Stimulated activated CD8-positive, alpha-beta memory T cell treated with anti-CD3 and anti-CD28 coated beads, Interleukin-15, amount 100 ng/mL, for 48 hours (primary cell): ENCODE measurements around the gene CHD9.
"Not testable (repeated sequence)": the region's sequence is repeated elsewhere in the genome, so short reads cannot be mapped to it uniquely, and the experiment has no call there.

Experiments used
- DNase-seq, 2 donors: peaks; one replicate each; pipeline ENCODE4 v3.0.0-alpha.2; 2020; ENCODE audit warnings: low read depth in 2 of 2

Gene CHD9, protein sequence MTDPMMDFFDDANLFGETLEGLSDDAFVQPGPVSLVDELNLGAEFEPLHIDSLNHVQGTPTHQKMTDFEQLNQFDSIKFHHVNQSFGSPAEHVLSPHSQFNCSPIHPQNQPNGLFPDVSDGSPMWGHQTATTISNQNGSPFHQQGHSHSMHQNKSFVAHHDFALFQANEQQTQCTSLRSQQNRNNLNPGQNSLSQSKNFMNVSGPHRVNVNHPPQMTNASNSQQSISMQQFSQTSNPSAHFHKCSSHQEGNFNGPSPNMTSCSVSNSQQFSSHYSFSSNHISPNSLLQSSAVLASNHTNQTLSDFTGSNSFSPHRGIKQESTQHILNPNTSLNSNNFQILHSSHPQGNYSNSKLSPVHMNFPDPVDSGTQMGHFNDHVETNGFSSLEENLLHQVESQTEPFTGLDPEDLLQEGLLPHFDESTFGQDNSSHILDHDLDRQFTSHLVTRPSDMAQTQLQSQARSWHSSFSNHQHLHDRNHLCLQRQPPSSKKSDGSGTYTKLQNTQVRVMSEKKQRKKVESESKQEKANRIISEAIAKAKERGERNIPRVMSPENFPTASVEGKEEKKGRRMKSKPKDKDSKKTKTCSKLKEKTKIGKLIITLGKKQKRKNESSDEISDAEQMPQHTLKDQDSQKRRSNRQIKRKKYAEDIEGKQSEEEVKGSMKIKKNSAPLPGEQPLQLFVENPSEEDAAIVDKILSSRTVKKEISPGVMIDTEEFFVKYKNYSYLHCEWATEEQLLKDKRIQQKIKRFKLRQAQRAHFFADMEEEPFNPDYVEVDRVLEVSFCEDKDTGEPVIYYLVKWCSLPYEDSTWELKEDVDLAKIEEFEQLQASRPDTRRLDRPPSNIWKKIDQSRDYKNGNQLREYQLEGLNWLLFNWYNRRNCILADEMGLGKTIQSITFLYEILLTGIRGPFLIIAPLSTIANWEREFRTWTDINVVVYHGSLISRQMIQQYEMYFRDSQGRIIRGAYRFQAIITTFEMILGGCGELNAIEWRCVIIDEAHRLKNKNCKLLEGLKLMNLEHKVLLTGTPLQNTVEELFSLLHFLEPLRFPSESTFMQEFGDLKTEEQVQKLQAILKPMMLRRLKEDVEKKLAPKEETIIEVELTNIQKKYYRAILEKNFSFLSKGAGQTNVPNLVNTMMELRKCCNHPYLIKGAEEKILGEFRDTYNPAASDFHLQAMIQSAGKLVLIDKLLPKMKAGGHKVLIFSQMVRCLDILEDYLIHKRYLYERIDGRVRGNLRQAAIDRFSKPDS (N-terminal part only)

DNA sequence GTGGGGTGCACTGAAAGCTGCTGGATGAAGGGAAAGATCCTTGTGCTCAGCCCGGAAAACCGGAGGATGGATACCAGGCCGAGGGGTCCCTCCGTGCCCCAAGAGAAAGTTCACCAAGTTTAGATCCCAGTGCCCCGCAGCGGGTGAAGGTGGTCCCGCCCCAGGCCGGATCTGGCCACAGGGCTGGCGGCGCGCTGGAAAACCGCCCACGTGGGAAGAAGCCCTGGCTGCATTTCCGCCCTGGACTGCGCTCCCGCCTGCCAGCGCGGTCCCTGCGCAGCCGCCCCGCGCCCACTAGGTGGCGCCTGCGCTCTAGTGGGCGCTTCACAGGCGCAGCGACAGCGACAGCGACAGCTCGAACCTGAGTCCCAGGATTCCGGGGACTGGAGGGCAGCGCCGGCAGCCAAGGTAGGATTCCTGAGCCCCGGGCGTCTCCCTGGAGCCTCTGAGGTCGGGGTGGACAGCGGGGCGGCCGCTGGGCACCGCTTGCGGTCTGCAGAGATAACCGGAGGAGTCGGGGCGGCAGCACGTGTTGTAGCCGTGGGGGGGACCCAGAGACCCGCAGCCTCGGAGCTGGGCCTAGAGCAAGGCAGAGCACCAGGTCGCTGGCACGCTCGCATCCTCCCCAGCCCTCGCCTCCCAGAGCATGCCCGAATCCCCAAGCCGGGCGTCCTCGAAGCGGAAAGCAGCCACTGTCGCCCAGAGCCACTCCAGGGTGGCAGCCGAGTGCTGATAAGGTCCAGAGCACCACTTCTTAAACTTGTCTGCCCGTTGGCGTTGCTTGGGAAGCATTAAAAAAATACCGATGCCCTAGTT is at the start of gene CHD9:
CHD9 (plus strand) TSS at position 322 of the 816 bp plus-strand sequence. CDS start 101,099 bp downstream, outside the sequence.
- DNase-seq: peak; percentile 56 to 70

DNA sequence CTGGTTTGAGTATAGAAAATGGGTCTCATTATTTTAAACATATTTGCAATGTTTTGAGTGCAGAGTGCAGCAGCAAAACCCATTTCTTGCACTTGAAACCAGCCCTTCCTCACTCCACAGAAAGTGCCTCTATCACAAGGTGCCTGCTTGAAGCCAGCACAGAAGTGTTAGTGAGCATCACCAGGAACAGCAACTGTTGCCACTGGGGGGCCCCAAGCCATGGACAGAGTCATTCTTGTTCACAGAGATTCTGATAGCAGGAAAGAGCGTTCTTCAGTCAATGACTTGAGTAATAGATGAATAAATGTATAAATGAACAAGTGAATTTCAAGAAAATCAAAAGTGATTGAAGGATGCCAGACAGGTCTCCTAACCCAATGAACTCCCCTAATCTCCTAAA is 47.7 kb upstream of the CHD9 start:
- no peak for DNase-seq

DNA sequence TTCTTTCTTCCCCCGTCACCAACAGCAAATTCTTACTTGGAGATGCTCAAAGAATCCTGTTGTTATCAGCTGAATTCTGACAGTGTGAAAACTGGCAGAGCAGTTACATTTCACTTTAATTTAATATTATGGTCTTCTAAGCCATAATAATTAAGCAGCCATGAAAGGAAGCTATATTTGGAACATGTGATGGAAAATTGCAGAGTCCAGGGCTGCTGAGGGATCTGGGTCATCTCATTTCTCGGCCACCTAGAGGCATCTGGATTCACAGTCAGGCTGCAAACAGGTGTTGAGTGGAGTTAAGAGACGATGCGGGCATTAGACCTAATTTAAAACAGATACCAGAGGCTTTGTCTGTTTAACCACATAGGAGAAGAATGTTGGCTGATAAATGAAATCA is 40.5 kb upstream of the CHD9 start:
- no peak for DNase-seq

DNA sequence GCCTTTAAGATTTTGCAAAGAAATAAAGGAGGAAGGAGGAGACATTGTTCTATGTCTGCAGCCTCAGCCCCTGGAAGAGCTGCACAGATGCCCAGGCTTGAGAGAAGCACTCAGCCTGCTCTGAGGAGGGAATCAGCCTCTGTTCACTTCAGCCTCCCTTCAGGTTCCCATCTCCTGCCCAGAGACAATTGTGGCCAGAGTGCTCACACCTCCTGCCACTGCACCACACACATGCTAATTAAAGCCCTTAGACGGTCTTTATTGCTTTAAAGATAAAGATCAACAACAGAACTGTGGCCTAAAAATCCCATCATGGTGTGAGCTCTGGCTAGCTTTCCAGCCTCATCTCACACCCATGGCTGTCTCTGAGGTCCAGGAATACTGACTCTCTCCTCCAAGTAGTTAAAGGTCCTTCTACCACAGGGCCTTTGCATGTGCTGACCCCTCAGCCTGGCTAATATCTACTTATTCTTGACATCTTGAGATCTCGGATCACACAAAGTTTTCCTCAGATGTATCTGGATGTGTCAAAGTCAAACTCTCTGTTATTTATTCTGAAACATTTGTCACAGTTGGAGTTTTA is 35.9 kb upstream of the CHD9 start:
- no peak for DNase-seq

DNA sequence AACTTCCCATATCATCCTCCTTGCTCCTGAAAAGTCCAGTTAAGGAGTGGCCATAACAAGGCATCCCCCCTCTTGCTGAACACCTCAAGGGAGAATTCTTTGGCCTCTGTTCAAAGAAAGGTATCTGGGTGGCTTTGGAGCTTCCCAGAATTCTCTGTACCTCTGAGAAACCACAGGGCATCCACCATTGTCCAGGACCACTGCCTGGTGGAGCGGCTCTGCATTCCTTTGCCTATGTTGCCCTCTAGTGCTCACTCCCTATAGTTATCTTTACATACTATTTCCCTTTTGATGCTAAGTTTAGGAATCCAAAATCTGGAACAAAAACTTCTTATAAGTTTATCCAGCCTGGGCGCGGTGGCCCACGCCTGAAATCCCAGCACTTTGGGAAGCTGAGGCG is 32.4 kb upstream of the CHD9 start:
- DNase-seq: no peak

DNA sequence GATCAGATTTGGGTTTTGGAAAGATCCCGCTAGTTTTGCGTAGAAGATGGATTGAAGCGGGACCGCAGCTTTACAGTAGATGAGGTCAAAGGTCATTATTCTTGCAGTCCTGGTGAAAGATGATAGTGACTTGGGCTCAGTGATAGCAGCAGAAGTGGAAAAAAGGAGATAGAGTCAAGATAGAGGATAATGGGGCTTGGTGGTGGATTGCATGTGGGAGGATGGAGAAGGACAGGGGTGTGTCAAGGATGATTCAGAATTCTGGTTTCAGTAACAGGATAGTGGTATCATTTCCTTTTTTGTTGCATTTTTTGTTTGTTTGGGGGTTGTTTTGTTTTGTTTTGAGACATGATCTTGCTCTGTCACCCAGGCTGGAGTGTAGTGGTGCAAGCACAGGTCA is 30.7 kb upstream of the CHD9 start:
- DNase-seq: no peak

DNA sequence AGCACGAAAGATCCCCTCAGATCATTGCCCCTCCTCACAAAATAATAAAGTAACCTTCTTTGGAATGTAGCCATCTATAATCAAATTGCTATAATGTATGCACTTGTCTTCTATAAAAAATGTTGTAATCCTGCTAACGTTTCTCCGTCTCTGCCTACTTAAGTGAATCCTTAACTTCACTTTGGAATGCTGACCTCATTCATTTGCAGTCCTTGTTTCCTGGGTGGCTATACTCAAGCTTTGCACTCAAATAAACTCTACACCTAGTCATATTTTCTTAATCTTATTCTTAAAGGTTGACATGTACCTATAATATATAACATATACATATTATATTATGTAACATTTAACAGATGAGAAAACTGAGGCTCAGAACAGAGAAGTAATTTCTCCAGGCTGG is 24.8 kb upstream of the CHD9 start:
- no peak for DNase-seq

DNA sequence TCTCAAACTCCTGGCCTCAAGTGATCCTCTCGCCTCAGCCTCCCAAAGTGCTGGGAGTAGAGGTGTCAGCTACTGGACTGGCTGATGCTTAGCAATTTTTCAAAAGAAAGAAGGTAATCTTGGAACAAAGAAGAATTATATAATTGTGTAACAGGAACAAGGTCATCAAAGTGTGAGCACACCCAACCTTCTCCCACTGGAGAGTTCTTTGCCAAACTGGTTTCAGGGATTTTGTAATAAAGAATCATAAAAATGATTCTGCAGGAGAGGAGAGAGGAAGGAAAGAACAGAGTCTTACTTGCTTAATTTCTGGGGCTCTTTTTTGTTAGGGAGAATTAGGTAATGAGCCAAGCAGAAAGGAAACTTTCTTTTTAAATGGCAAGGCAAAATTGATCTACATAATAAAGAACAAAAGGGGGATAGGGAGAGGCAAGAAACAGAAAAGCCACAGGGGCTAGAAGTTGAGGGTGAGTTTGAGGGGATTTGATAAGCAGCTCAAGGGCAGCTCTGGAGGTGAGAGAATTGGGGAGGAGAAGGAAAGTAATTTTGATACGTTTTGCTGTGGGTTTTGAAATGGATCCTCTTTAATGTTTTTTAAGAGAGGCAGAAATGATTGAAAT is 23.4 kb upstream of the CHD9 start:
- no peak for DNase-seq

DNA sequence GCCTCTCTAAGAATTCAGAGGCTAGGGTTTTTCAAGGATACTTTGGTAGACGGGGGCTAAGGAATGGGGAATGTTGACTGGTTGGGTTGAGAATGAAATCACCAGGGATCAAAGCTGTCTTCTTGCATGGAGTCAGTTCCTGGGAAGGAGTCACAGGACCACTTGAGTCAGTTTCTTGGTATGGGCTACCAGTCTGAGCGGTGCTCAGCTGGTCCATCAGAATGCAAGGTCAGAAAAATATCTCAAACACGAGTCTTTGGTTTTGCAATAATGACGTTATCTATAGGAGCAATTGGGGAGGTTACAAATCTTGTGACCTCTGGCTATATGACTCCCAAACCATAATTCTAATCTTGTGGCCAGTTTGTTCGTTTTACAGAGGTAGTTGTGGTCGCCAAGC is 20.5 kb upstream of the CHD9 start:
- no peak for DNase-seq

DNA sequence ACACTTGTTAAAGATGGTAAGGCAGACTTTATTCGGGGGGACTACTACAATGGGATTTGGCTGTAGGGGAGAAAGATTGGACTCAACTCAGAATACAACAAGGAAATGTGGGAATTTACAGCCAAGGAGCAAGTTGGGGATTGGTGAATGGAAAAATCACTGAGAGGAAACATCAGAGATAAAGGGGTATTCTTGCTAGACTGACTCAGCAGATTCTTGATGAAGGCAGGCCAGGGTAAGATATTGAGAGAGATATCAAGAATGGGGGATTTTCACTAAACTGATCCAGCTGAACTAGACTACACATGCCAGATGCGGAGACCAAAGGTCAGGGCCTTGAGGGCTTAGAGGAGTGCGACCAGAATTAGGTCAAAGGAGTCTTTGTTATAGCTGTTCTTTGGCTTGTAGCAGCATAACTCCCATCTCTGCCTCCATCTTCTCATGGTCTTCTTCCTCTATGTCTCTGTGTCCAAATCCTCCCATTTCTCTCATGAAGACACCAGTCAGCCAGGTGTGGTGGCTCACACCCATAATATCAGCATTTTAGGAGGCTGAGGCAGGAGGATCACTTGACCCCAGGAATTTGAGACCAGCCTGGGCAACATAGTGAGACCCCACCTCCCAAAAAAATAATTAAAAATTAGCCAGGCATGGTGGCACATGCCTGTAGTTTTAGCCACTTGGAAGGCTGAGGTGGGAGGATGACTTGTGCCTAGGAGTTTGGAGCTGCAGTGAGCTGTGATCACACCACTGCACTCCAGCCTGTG is 19.4 kb upstream of the CHD9 start:
- no peak for DNase-seq

DNA sequence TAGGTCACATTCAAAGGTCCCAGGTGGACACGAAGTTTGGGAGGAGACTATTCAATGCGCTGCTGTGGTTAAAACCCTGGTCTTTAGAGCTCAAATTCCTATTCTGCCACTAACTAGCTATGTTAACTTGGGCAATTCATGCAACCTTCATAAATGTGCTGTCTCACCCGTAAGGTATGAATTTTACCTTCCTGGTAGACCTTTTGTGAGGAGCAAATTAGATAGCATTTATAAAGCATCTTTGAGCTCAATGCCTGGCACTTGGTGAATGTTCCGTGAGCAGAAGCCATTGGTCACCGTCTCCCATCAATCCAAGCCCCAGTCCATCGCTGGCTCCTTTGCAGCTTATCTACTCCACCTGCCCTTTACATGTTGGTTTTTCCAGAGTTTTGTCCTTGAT is 18.7 kb upstream of the CHD9 start:
- DNase-seq: no peak

DNA sequence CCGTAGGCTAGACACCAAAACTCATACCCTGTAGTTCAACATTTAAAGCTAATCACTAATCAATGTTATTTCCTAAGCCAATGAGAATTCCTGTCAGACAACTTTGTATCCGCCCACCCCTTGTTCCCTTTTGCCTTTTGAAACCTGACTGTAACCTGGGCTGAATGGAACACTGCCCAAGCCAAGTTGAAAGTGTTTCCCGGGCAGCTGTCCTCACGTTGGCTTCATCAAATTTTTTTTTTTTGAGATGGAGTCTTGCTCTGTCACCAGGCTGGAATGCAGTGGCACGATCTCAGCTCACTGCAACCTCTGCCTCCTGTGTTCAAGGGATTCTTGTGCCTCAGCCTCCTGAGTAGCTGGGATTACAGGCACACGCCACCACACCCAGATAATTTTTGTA is 18.1 kb upstream of the CHD9 start:
- DNase-seq: not testable (repeated sequence)

DNA sequence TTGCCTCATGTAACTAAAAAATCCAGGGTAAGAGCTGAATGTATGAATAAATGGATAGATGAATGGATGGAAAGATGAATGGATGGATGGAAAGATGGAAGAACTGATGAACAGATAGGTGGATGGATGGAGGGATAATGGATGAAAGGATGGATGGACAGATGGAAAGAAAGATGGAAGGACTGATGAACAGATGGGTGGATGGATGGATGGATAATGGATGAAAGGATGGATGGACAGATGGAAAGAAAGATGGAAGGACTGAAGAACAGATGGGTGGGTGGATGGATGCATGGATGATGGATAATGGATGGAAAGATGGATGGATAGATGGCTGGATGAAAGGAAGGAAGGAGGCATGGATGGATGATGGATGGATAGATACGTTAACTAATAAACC is 14.0 kb upstream of the CHD9 start:
- no peak for DNase-seq

DNA sequence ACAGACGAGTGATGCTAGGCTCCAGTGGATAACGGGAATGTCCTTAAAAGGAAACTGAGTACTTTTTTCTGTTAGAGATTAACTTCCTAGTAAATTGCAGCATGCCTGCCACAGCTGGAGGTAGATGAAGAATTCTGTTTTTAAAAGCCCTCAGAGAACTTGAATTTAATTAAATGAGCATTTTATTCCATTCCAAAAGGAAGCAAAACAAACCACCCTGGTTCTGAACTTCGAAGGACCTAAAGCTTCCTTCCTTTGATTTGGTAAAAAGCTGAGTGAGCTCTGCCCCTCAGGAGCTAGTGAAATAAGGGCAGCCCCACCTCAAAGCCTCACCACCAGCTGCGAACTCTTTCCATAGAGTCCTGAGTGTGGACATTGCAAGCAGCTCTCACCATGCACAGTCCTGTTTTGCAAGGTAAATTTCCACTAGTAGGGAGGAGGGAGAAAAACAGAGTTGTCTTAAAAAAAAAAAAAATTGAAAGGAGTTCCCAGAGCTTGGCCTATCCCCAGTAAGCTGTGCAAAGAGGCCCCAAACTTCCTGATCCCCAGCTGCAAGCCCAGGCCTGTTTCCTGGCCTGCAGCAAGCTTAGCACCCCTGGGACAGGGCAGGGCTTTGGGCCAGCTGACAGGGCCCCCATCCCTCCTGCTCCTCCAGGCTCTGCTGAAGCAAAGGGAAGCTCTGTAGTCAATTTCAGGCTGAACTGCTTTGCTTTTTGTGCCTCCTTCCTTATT is 13.3 kb upstream of the CHD9 start:
- DNase-seq: no peak

DNA sequence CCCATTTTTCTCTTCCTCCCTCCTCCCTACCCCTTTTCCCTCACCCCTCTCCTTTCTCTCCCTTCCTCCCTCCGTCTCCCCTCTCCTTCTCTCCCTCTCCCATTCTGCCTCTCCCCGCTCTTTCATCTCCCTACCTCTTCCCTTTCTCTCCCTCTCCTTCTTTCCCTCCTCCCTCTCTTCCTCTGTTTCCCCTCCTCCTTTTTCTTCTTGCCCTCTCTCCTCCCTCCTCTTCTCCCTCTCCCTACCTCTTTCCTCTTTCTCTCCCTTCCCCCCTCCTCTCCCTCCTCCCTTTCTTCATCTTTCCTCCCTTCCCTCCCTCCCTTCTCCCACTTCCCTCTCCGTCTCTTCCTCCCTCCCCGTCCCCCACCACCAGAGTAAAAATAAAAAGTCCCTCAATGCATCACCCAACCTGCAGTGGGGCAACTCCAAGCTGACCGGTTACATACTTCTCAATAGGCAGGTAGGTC is 12.5 kb upstream of the CHD9 start:
- DNase-seq: no peak

DNA sequence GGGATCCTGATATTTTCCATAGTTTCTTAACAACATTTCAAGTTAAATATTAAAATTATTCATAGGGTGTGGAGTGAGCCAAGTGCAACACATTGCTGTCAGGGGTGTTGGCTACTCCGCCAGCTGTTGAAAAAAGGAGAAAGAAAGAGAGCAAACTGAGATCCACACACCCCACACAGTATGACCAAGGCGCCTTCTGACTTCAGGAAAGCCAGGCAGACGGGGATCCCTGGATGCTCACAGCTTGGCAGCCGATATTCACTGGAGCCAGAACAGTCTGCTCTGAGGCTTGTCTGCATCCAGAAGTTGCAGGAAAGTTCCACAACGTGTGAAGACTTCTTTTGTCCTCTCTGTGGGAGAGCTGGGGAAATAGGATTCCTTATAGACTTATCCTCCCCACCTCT is 11.4 kb upstream of the CHD9 start:
- DNase-seq: no peak

DNA sequence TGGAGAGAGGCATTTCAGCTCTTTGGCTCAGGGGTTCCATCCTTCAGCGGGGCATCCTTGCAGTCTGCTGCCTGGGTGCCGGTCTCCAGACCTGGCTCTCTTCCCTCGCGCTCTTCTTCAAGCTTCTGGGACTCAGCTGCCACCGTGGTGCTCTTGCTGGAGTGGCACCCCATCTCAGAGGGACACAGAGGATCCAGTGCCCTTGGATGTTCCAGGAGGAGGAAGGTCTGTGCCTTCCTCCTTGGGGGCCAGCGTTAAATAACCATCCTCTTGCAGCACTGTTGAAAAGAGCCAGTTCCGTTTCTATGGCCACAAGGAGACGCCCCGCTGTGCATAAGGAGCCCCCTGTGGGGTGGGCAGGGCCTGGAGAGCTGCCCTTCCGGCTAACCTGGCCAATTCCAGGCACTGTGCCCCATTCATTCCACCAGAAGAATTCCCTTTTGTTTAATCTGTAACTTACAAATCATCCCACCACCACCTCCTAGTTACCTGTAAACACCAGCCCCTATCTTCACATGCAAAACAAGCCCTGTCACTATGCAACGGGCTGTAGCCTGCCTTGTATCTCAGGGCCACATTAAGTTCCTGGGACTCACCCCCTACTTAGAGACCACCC is 10.7 kb upstream of the CHD9 start:
- DNase-seq: no peak
